SK-N-DZ (cell line): ENCODE results near the gene GRM2.
A peak's percentile ranks its signal among the peaks of the same experiment; 100 is the strongest.

Source experiments
- DNase-seq: peaks from one replicate; pipeline ENCODE4 v3.0.0-alpha.2; 2015; ENCODE audit warnings: low spot score

Gene GRM2

GRCh38 chr3:51680196-51680595 lies 26.7 kb upstream of the GRM2 start:
- DNase-seq, result no peak

GRCh38 chr3:51680663-51681230 lies 26.1 kb upstream of the GRM2 start:
- DNase-seq, result no peak

- no peak for DNase-seq
Observed at GRCh38 chr3:51681453-51681852, 25.4 kb upstream of the GRM2 start.

GRCh38 chr3:51682079-51682478 lies 24.8 kb upstream of the GRM2 start:
- DNase-seq, result peak; percentile 79

DNA sequence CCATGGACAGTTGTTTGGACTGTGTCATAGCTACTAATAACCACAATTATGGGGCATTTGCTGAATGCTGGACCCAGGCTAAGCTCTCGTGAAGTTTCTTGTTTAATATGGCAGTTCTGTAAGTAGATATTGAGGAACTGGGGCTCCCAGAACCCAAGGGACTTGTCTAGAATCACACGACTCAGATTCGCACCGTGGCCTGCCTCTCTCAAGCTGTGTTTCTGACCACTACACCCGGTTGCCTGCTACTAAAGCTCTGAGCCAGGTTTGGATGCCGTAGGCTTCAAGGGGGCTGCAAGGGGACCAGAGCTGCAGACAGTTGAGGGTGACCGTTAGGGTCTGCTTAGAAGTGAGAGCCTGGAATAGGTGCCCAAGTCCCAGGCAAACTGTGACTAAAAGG lies 24.3 kb upstream of the GRM2 start:
- DNase-seq, result no peak

DNA sequence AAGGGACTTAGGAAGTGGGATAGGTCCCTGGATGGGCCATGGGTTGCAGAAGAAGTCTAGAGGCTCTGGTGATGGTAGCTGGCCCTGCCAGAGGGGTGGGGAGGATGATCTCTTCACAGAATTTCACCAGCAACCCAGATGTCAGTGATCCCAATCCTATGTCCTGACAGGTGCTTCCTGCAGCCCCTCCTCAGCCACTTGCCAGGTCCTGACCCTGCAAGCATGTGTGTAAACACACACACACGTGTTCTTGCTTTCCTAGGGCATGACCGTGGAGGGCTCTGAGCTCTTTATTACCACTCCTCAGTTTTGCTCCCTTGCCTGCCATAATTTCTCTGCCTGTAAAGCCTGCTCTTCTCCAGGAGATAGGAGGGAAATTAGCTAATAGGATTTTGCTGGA lies 23.3 kb upstream of the GRM2 start:
- DNase-seq, result no peak

DNA sequence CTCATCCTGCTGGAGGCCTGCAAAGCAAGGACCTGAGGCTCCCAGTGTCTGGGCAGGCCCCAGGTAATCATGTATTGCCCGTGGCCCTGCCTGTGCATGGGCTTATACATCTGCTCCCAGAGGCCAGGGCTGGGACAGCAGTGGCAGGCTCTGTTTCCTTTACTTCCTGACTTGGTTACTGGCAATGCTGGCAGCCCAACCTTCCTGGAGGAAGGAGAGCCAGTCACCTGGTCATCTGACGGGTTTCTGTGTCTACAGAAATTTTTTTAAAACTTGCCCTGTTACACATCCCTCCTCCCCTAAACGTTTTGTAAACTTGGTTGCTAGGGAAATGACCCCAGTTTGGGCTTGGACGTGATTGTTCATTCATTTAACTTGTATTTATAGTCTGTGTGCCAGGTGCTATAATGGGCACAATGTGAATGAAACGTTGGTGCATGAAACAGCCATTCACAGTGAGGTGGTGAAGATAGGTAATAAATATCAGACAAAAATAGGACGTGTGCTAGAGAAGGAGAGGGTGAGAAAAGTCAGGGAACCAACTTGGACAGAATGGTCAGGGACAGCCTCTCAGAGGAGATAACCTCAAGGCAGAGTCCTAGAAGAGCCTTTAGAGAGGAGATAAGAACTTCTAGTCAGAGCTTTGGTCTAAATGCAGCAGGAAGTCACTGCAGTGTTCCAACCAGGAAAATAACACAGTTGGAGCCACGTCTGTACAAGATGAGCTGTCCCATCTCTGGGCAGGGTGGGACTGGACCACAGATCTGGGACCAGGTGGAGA lies 21.7 kb upstream of the GRM2 start:
- no peak for DNase-seq

- no peak for DNase-seq
Observed at GRCh38 chr3:51686056-51686455, 20.8 kb upstream of the GRM2 start.

DNA sequence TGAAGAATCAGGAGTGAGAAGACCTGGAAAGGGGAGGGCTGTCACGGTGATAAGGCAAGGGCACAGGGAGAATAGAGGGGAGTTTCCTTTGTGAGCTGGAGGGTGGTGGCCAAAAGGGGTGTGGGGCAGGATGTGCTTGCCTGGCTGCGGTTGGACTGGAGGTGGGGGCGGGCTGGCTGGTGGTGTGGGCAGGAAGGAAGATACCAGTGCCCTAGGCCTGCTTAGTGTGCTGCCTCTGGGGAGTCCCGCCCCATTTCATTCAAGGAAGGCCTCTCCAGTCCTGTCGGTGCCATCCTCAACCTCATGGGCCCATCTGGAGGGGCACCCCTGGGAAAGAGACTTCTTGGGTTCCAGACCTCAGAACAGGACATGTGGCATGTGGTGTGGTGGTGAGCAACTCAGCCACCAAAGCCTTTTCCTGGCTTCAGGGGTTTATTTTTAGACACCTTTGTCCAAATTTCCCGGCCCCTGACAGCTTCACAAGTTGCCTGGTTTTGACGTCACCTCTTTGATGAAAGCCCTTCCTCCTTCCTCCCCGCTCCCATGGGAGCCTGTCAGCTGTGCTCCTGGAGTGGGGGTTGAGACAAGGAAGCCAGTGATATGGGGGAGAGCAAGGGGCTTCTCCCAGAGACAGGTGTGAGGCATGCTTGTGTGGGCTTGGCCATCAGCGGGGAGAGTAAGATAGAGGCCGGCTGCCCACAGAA lies 20.2 kb upstream of the GRM2 start:
- no peak for DNase-seq

- DNase-seq, result no peak
Observed at GRCh38 chr3:51687431-51688205, 19.2 kb upstream of the GRM2 start.

GRCh38 chr3:51688206-51688600 lies 18.7 kb upstream of the GRM2 start:
- DNase-seq, result no peak

GRCh38 chr3:51691021-51691420 lies 15.8 kb upstream of the GRM2 start:
- DNase-seq, result no peak

DNA sequence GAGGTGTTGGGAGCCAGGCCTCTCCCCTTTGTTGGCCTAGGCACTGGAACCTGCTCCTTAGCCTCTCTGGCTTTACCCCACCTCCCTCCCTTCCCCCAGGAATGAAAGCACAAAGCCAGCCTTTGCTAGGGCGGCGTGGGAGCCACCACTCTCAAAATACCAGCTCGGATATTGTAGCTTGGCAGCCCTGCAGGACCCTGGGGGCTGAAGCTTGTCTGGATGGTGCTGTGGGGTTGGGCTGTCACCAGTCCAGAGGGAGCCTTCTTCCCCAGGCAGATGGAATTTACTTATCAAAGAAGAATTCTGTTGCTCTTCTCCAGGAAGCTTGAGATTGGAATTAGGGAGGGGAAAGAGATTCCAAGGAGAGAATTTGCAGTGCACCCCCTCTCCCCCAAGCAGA lies 14.9 kb upstream of the GRM2 start:
- no peak for DNase-seq

- DNase-seq, result no peak
Observed at GRCh38 chr3:51692980-51693395, 13.9 kb upstream of the GRM2 start.

GRCh38 chr3:51696954-51697353 lies 9.9 kb upstream of the GRM2 start:
- DNase-seq, result peak; percentile 64

GRCh38 chr3:51698209-51698608 lies 8.7 kb upstream of the GRM2 start:
- DNase-seq, result no peak

GRCh38 chr3:51700403-51700802 lies 6.5 kb upstream of the GRM2 start:
- no peak for DNase-seq

- no peak for DNase-seq
Observed at GRCh38 chr3:51702156-51702555, 4.7 kb upstream of the GRM2 start.

- no peak for DNase-seq
Observed at GRCh38 chr3:51703068-51703760, 3.7 kb upstream of the GRM2 start.

- DNase-seq, result no peak
Observed at GRCh38 chr3:51703761-51704510, 2.9 kb upstream of the GRM2 start.

DNA sequence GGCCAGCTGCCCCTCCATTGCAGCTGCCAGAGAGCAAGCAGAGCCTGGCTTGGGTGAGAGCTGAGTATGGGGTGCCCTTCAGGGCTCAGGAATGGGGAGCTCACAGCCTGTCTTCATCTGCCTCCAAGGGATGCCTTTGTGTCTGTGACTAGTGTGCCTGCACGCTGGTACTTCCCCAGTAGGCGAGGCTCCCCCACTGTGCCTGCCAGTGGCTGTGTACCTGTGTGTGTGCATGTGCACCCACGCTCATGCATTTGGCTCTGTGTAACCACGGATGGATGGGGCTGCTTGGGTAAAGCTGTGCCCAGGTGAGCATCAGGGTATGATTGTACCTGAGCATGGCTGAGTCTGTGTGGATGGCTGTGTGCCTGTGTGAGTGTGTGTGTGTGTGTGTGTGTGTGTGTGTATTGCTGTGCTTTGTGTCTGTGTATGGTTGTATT lies 2.3 kb upstream of the GRM2 start:
- DNase-seq, result no peak
